ENCODE measurements around the gene YES1.

YES1 gene

GRCh38 chr18:725646-726045 lies 86.4 kb downstream of the YES1 start:
- DNase-seq (ENCODE audit: low read depth in 2 of 2) = no peak

- DNase-seq (ENCODE audit: low read depth in 2 of 2) = no peak
Observed at GRCh38 chr18:723541-724080, 88.4 kb downstream of the YES1 start.

- DNase-seq (ENCODE audit: low read depth in 2 of 2) = no peak
Observed at GRCh38 chr18:717003-717402, 95.0 kb downstream of the YES1 start.

GRCh38 chr18:715626-716025 lies 96.4 kb downstream of the YES1 start:
- DNase-seq (ENCODE audit: low read depth in 2 of 2) = no peak

GRCh38 chr18:713135-713490 lies 98.9 kb downstream of the YES1 start:
- no peak for DNase-seq (ENCODE audit: low read depth in 2 of 2)

GRCh38 chr18:712401-713134 lies 99.5 kb downstream of the YES1 start, which contains the start of gene ENOSF1:
Gene ENOSF1 (minus strand): TSS chr18:712630. CDS start chr18:712587, 43 bp downstream.
- peak; percentile 83 to 87 for DNase-seq (ENCODE audit: low read depth in 2 of 2)

GRCh38 chr18:711657-712400 lies 100.2 kb downstream of the YES1 start:
- peak; percentile 50 to 53 for DNase-seq (ENCODE audit: low read depth in 2 of 2)

GRCh38 chr18:711310-711656 lies 100.8 kb downstream of the YES1 start:
- DNase-seq (ENCODE audit: low read depth in 2 of 2) = peak in 1 of 2 donors; percentile 4

- no peak for DNase-seq (ENCODE audit: low read depth in 2 of 2)
Observed at GRCh38 chr18:710418-711300, 101.4 kb downstream of the YES1 start.

- DNase-seq (ENCODE audit: low read depth in 2 of 2) = no peak
Observed at GRCh38 chr18:709771-710170, 102.3 kb downstream of the YES1 start.

- no peak for DNase-seq (ENCODE audit: low read depth in 2 of 2)
Observed at GRCh38 chr18:708096-708495, 103.9 kb downstream of the YES1 start.

GRCh38 chr18:706405-706804 lies 105.6 kb downstream of the YES1 start:
- no peak for DNase-seq (ENCODE audit: low read depth in 2 of 2)

- DNase-seq (ENCODE audit: low read depth in 2 of 2) = no peak
Observed at GRCh38 chr18:703213-703967, 108.7 kb downstream of the YES1 start.

GRCh38 chr18:697800-698199 lies 114.2 kb downstream of the YES1 start:
- no peak for DNase-seq (ENCODE audit: low read depth in 2 of 2)

- DNase-seq (ENCODE audit: low read depth in 2 of 2) = no peak
Observed at GRCh38 chr18:697012-697411, 115.0 kb downstream of the YES1 start.

- no peak for DNase-seq (ENCODE audit: low read depth in 2 of 2)
Observed at GRCh38 chr18:693466-694187, 118.4 kb downstream of the YES1 start.

GRCh38 chr18:692824-693223 lies 119.2 kb downstream of the YES1 start:
- DNase-seq (ENCODE audit: low read depth in 2 of 2) = no peak

- DNase-seq (ENCODE audit: low read depth in 2 of 2) = no peak
Observed at GRCh38 chr18:688323-688722, 123.7 kb downstream of the YES1 start.

GRCh38 chr18:686339-687111 lies 125.5 kb downstream of the YES1 start:
- no peak for DNase-seq (ENCODE audit: low read depth in 2 of 2)

- DNase-seq (ENCODE audit: low read depth in 2 of 2) = no peak
Observed at GRCh38 chr18:685438-685837, 126.6 kb downstream of the YES1 start.
